HUDEP-2 (cell line): ENCODE results near the gene DDX41.

Experiments
- DNase-seq, 76 experiments: peaks; one replicate each; lab custom pipeline; 2025; ENCODE audit not compliant: unreplicated experiment in 76 of 76; lab: John Stamatoyannopoulos, UW

The DDX41 gene

DNA sequence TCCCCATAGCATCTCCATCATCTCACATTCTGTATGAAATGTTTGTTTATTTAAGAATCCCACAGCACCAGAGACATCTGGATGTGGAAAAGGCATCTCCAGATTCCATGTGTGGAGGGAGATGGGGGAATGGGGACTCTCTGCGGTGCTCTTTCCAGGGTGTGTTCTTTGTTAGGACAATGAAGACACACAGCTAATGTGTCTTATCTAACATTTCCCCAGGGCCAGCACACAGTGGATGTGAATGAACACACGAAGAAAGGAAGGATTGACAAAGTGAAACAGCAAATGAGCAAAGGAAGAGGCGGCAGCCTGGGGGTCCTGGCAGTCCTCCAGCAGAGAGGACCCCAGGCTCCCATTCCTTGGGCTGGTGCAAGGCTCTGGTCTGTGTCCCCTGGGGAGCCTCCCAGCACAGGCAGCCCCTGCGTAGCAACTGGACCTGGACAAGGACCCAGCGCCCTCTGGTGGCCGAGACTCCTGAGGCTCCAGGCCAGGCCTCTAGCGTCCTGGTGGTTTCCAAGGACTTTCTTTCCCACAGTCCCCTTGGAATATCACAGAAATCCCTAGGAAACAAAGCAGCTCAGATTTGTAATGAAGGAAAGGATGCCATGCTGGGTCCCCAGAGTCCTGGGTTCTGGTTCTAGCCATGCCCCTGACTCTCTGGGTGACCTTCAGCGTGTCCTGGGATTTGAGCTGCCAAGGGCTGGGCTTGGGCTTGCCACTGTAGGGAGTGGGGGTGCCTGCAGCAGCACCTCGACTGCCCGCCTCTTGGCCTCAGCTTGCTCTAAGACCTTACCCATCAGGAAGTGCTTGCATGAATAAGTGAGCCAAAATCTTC is 15.9 kb downstream of the DDX41 start:
- DNase-seq: peak in 69 of 76 experiments; percentile 14 to 85 (median 64)

DNA sequence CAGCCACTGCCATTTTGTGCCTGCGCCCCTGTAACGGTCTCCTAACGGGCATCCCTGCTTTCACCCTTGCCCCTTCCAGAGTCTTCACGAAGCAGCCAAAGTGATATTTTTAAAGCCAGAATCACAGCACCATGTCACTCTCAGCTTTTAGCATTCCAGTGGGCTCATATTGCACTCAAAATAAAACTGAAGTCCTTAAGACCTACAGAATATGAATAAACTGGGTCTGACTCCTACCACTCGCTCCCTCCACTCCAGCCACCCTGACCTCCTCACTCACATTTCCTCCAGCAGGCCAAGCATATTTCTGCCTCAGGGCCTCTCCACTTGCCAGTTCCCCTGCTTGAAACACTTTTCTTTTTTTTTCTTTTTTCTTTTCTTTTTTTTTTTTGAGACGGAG is 16.9 kb downstream of the DDX41 start:
- DNase-seq: no peak

DNA sequence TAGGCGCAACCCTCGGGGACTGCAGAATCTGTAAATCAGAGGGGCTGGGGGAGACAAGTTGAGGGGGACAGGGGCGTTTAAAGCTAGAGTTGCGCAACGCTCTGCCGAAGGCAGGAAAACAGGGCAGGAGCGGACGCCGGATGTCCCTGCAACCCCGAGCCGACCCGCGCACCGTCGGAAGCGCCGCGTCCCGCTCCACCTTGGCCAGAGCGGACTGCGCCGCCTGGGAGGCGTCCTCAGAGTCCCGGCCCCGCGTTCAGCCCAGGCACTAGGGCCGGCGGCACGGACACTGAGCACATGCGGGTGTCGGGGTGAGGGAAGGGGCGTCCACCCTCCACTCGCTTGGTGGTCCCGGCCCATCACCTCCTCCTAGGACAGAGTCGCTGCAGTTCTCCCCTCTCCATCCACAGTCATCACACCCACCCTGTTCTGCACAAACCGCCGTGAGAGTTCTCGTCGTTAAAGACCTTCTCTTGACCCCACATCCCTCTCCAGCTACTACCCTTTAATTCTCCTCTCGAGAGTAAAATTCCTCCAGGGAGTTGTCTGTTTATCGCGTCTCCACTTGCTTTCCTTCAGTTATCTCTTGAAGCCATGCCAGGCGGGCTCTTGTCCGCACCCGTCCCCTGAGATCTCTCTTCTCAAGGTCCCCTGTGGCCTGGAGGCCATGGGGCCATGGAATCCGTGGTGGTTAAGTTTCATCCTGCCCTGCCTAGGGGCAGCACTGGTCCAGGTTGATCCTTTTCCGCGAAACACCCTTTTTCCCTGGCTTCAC is 18.6 kb downstream of the DDX41 start:
- peak in 33 of 76 experiments; percentile 8 to 61 (median 28) for DNase-seq

DNA sequence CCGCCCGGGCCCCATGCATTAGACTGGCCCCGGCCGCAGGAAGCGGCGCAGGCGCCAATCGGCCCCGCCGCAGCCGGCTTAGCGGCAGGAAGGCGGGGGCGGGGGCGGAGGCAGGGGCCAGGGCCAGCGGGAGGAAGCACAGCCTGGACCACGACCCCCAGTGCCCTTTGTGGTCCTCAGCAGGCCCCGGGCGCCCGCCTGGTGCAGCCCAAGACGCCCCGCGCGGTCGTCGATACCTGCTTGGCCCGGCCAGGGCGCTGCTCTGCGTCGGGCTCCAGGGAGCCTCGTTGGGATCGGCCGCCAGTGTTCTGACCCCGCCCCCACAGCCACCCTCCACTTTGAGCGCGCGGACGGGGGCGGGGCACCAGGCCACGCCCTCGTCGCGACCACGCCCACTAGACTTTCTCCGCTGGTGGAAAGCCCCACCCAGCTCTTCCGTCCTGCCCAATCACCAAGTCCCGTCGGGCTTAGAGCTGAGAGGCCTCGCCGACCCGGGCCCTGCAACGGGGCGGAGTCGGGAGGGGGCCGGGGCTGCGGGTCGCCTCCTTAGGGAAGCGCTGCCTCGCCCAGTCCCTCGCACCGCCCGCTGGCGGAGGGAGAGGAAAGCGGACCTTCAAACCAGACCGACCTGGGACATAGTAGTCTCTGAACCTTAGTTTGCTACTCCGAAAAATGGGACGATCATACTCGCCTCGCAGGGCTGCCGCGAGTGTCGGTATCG is 19.3 kb downstream of the DDX41 start, which contains the start of gene PDLIM7:
TSS of gene PDLIM7 (minus strand) at position 313 of the 721 bp plus-strand sequence. CDS start 1,092 bp downstream, outside the sequence.
- DNase-seq: peak in 74 of 76 experiments; percentile 56 to 96 (median 91)

DNA sequence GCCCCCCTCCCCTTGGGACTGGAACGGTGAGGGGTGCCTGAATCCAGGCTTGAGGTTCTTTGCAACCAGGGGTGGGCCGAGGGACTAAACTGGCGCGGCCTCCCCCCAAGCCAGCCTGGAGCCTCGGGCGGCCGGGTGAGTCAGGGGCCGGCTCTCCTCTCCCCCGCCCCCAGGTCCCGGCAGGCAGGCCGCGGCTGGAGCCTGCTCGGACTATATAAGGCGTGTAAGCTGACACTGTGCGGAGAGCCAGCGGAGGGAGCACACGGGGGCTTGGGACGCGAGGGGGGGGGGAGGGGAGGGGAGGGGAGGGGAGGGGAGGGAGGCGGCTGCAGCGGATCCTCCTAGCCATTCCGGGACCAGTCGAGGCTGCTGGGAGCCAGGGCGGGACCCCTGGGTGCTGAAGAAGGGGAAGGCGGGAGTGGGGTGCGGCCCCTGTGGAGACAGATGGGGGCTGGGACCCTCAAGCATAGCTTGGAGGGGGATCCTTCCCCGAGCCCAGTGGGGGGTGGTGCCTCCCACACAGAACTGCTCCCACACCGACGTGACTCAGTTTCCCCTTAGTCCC is 20.0 kb downstream of the DDX41 start:
- peak in 7 of 76 experiments; percentile 14 to 33 (median 19) for DNase-seq

DNA sequence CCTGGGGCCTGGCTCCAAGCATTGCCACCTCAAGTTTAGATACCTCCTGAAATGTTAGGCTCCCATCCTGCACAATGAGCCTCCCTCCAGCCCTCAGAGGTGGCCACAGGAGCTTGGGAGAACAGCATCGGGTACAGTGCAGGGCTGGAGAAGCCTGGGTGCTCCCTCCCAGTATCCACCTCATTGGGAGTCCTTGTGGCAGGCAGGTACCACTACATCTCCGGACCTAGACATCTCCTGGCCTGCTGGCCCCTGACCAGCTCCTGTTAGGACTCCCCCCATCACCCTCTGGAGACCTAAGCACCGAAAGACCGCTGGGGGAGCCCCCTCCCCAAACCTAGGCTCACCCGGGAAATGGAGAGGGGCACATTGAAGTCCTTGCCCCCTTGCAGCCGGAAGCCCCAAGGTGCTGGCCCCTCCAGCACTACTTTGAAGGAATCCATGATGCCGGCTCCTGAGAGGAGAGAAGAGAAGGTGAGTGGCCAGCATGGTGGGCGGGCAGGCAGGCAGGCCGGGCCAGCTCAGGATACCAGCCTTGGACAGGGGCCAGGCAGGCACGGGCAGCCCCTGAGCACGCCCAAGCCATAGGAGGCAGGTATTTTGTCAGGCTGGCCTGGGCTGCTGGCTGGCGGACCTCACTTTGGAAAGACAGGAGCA is 20.6 kb downstream of the DDX41 start:
- peak in 11 of 76 experiments; percentile 10 to 33 (median 23) for DNase-seq

DNA sequence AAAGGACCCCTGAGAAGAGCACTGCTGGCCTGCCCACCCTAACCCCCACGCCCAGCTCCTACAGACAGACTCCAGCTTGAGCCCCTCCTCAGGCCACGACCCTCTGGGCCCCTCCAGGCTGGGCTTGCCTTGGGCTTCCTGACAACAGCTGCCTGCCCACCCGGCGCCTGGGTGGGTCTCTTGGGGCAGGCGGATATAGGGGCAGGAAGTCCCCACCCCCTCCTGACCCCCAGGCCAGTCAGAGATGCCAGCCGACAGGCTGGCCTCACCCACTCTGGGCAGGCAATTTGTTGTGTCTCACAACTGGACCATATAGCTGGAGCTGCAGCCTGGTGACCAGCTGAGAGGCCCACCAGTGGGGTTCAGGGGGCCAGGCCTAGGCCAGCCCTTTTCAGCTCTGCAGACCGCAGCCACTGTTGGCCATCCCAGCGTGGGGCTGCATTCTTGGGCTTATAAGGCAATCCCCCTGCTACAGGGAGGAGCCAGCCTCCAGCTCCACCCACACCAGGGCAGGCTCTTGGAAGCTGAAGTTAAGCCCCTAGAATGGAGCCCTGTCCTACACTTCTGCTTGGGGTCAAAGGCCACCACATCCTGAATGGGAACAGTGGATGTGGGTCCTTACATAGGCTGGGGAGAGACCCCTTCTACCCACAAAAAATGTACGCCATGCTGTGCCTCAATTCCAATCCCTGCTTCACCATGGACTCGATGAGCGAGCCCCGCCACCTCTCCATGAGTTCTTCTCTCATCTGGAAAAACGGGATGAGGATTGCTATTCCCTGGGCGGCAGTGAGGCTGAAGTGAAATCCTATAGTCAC is 21.3 kb downstream of the DDX41 start:
- peak in 1 of 76 experiments; percentile 21 for DNase-seq

DNA sequence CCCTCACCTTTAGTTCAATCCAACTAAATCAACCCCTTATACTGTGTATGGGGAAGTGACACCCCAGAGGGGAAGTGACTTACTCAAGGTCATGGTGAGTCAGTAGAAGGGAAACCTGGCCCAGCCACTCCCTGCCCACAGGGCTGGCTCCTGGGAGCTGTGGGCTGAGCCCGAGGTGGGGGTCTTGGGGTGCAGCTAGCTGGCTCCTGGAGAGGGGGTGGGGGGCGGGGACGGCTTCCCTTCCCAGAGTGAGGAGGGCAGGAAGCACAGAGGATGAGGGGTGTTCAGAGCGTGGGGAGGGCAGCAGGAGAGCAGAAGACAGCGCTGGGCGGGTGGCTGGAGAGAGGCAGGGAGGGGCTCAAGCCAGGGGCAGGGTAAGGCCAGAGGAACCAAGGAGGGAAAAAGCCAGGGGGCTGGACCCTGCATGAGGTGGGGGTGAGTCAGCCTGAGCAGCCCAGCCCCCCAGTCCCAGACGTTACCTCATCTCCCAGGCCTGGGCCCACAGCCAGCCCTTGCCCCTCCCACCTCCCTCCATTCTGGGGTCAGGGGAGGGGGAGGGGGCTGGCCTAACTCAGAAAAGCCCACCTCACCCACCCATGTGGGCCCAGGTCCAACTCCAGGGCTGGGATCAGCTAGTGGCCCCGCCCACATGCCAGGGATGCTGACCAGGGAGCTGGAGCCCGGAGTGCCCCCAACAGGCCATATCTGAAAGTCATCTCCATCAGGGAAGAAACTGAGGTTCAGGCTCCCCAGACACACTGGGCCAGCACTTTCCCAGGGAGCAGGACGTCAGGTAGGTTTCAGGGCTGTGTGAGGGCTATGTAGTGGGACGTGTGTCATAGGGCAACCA is 22.2 kb downstream of the DDX41 start:
- DNase-seq: peak in 10 of 76 experiments; percentile 12 to 45 (median 18)

DNA sequence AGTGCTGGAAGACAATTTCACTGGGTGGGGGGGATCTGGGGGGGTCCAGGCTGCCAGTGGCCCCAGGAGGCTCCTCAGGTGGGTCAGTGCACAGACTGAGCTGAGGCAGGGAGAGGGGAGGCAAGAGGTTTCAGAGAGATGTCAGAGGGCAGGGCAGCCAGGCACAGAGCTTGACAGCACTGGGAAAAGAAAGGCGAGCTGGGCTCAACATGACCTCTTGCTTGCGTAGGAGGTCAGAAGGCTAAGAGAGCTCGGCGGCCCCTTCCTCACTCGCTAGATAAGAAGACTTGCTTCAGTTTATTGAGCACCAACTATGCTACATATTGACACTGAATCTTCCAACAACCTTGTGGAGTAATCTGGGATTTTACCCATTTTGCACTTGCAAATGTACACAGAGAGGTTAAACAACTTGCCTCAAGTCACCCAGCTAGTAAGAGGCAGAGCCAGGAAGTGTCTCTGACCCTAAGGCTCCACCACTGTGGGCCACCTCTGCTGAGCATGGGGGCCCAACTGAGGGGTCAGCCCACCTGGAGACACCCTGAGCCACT is 22.9 kb downstream of the DDX41 start:
- DNase-seq: no peak

DNA sequence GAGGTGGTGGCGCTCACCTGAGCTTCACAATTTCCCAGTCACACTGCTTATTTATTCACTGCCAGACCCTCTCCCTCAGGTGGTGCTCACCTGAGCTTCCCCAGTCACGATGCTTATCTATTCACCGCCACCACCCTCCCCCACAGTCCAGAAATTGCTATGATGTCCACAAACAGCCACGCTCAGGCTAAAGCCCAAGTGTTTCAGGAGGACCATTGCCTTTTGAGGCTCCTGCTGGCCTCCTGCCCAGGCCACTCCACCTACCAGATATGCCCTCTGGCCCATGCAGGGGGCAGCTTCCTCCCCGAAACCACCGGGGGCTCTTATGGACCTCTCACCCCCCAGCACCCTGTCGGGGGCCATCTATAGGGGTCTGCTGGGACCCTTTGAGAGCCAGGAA is 23.9 kb downstream of the DDX41 start:
- DNase-seq: no peak

DNA sequence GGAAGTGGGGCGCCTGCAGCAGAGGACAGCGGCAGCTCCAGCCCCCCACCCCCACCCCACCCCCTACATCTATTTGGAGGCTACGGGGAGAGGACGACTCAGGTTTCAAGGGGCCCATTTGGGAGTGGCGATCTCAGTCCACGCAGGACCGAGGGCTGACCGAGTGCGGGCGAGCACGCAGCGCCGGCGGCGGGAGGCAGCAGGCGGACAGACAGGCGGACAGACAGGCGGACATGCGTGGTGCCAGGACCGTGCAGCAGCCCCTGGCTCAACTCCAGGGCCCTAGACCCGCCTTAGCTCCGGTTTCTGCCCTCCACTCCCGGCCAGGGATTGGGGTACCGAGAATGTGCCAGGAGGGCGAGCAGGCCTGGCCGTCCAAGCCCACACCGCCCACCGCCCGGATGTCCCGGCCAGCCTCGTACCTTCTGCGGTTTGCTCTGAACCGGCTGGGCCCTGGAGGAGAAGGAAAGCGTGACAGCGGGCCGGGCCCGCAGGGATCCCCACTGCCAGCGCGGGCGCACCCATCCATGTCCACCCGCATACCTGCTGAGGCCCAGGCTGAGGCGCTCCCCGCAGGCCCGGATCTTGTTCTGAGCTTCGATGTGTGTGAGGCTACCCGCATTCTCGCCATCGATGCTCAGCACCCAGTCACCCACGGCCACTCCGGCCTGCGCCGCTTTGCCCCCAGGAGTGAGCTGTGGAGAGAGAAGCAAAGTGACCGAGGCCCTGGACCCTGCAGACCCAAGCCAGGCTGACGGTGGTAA is 24.6 kb downstream of the DDX41 start:
- no peak for DNase-seq

DNA sequence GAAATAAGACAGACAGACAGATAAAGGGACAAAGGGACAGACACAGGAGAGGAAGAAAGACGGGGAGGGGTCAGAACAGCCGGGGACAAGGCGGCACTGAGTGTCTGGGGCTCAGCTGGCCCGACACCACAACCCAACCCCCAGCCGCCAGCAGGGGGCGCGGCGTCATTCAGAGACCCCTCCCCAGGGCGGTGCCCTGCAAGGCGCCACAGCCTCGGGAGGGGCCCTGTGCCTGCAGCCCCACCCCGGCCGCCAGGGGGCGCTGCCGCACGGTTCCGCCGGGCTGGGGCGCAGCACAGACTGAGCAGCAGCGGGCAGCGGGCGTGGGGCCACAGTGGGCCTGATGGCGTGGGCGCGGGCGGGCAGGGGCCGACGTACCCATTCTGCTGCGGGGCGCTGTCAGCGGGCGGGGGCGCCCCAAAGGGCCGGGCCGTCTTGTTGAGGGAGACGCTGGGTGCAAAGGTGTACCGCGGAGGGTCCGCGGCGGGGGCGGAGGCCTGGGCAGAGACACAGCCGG is 25.3 kb downstream of the DDX41 start:
- DNase-seq: peak in 58 of 76 experiments; percentile 6 to 74 (median 44)

DNA sequence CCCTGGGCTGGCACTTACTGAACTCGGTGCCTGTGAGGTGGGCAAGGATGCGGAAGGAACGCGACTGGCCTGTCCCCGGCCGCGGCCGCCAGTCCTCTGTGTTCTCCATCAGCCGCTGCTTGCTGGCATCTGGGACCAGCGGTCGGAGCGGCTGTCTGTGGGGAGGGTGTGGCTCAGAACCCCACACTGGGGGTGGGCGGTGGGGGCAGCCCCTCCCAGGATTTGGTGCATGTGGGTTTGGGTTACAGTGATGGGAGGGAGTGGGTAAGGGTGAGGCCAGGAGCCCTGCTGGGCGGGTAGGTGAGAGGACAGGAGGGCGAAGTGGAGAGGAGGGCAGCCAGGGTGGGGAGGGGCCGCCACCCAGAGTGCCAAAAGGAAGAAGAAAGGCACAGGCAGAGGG is 25.8 kb downstream of the DDX41 start:
- no peak for DNase-seq

DNA sequence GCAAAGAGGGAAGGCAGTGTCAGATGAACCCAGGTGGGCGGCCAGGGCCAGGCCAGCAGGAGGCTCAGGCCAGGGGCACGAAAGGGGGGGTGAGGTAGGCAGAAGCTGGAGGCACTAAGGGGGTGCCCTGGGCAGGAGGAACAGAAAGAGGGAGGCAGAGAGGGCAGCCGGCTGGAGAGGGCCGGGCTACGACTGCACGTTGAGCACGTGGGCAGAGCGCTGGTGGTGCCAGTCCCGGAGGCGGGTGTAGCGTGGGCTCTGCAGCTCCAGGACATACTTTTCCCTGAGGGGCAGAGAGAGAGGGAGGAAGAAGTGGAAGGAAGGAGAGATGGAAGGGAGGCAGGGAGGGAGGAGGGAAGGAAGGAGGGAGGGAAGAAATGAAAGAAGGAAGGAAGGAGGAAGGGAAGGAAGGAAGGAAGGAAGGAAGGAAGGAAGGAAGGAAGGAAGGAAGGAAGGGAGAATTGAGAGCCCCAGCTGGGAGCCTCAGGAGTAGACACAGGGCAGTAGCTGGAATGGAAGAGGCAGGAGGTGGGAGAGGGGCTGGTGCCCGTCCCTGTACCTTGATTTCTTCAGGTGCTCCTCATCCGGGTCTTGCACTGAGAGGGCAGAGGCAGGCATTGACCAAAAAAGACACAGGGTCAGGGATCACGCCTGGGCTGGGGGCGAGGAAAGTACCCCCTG is 26.3 kb downstream of the DDX41 start:
- DNase-seq: no peak

DNA sequence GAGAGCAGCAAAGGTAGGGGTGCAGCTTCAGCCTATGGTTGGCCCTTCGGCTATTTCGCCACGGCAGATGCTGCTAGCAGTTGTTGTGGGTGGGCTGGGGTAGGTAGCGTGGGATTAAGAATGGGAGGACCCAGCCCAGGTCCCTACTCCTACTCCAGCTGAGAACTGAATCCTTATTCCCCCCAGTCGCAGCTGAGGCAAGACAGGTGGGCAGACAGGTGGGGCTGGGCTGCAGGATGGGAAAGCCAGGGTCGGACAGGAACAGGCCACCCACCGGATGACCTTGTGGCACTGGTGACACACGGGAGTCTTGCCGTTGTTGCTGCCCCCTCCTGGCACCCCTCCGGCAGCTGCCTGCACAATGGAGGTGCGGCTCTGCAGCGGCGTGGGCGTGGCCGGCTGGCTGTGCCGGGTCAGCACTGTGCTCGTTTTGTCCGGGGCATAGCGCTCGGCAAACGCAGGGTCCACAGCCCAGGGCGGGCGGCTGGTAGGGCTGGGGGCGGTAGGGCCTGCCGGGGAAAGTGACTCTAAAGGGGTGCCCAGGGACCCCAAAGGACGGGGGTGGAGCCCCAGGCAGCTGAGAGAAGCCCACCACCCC is 27.5 kb downstream of the DDX41 start:
- DNase-seq: peak in 5 of 76 experiments; percentile 12 to 38 (median 19)

DNA sequence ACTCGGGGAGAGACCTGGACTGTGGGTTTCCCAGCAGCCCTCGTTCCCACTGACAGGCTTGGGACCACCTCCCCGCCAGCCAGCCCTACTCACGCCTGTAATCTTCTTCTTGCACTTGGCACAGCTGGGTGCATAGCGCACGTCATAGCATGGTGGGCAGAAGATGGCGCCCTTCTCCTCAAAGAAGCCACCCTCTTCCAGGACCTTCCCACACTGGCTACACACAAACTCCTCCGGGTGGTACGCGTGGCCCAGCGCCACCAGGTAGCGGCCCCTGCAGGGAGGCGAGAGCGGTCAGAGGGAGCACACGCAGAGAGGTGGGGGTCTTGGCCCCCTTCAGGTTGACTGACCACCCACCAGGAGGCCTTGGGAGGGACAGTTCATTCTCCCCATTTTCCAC is 28.8 kb downstream of the DDX41 start:
- no peak for DNase-seq
